ENCODE measurements around the gene CDPF1. TPM values are rescaled to one million over a fixed set of nuclear protein-coding genes. Genes with fewer than 3 reads are reported as not detected.

CDPF1 gene
- total and polyA plus RNA-seq, 2 of the 4 experiments (the other 2 are of a cell fraction), result 11.5 to 14.5 TPM

DNA sequence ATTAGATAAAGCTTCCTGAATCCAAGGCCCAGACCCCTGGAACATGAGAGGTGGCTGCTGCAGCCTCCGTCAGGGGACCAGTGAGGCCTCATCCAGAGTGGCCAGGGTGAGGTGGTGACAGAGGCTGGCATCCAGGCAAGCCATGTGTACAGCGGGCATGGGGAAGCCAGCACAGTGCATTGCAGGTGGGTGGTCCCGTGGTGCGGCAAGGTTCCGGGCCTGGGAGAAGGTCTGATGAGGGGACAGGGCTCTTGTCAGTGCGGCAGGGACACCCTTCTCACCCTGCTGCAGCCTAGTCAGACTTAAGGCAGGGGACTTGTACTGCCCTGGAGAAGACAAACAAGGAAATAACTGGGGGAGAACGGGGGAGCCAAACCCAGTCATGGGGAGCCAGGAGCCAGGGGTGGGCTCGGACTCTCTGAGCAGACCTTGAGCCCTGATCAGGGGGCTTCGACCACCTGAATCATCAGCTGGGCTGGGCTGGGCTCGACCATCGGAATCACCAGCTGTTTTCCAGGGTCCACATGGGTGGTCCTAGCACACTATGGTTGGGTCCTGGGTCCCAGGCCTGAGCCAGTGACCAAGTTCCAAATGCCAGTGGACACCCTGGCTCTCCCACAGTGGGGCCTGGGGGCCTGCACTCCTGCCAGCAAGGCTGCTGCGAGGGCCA lies 22.8 kb upstream of the CDPF1 start:
- H3K36me3 ChIP-seq (ENCODE audit: control insufficient read depth, insufficient read depth, low read length), result peaks cover 50% of the 10 kb centered on the region
- H3K27ac ChIP-seq (ENCODE audit: insufficient read depth, low read length), result no peak overlapping the region
- no peak overlapping the region for H2BK120ac ChIP-seq (ENCODE audit: low read depth, low read length)
- peak overlapping the region; percentile 76 for H2AK9ac ChIP-seq (replicated peaks; ENCODE audit: low read depth, low read length, poor library complexity)
- peaks cover 15 to 21% of the 10 kb centered on the region in 2 experiments for H3K79me1 ChIP-seq (ENCODE audit: low read depth in 1 of 2, low read length in 2 of 2)
- no peak overlapping the region for H4K91ac ChIP-seq (ENCODE audit: insufficient read depth, low read depth, low read length)
- in situ Hi-C loops (cut with MboI; ENCODE audit: low sequenced_read_pairs) (no loop called here), dilution Hi-C loops (cut with HindIII; ENCODE audit: low sequenced_read_pairs, unreplicated experiment) (no loop called here), intact Hi-C loops (cut with micrococcal nuclease) (no loop called here)
- no peak overlapping the region for H3K4me3 ChIP-seq (ENCODE audit: insufficient read depth, low read depth, low read length)
- H3K4me1 ChIP-seq (ENCODE audit: control insufficient read depth, insufficient read depth, low read length), result peaks cover 10% of the 10 kb centered on the region
- no peak overlapping the region for H2BK5ac ChIP-seq (ENCODE audit: low read depth, low read length, poor library complexity, severe bottlenecking)
- CTCF ChIA-PET, result no interaction called here
- H4K5ac ChIP-seq (ENCODE audit: low read depth, low read length), result no peak overlapping the region
- H2BK15ac ChIP-seq (ENCODE audit: low read depth, low read length), result no peak overlapping the region
- H3K27me3 ChIP-seq (ENCODE audit: control insufficient read depth, insufficient read depth, low read length), result no peaks in the 10 kb centered on the region
- 0 out of 2 replicates have a peak, but pooled peaks cover 5% of the 10 kb centered on the region for H4K20me1 ChIP-seq (ENCODE audit: insufficient read depth, low read length)
- H3K4ac ChIP-seq (ENCODE audit: low read depth, low read length), result no peak overlapping the region
- no peak overlapping the region for H2AK5ac ChIP-seq (ENCODE audit: low read depth, low read length)
- ATAC-seq (ENCODE audit: low read depth) (no peak), DNase-seq (no peak)
- no peak overlapping the region for H2AFZ ChIP-seq (replicated peaks; ENCODE audit: low read length, poor library complexity)
- H3K9me3 ChIP-seq (ENCODE audit: control insufficient read depth, insufficient read depth, low read length), result no peaks in the 10 kb centered on the region
- WGBS, 2 experiments (ENCODE audit: extremely low coverage in 2 of 2, insufficient read length in 1 of 2), result 93% methylated on average over 9 of the region's 12 CpGs; no CpG with 5 or more reads in 1 of the 2 experiments
- H3K23ac ChIP-seq (ENCODE audit: low read depth, low read length), result no peak overlapping the region
- H2BK20ac ChIP-seq (ENCODE audit: low read depth, low read length), result no peak overlapping the region
- no peak overlapping the region for H3K9ac ChIP-seq (ENCODE audit: low read depth, low read length)
- BruUV-seq (replicated peaks), result no TSS peak
- H3K18ac ChIP-seq (ENCODE audit: low read depth, low read length), result no peak overlapping the region
- no peak overlapping the region for H4K8ac ChIP-seq (ENCODE audit: low read depth in 2 of 2, low read length in 2 of 2)
- peaks cover 11% of the 10 kb centered on the region for H3K9me1 ChIP-seq (ENCODE audit: insufficient read depth, low read length)
- TF ChIP-seq MXI1 (IDR thresholded peaks at IDR 0.05; ENCODE audit: borderline replicate concordance, low read depth, low read length) (no peak), RCOR1 (IDR thresholded peaks at IDR 0.05; ENCODE audit: insufficient replicate concordance, low read length) (no peak), CEBPB (IDR thresholded peaks at IDR 0.05; ENCODE audit: low read depth, low read length) (no peak), CHD1 (IDR thresholded peaks at IDR 0.05; ENCODE audit: low read depth, low read length) (no peak), RFX5 (IDR thresholded peaks at IDR 0.05; ENCODE audit: low read depth, low read length) (no peak), CTCF (conservative IDR thresholded peaks at IDR 0.05; ENCODE audit: low read depth, low read length) (no peak), POLR2A (IDR thresholded peaks at IDR 0.05; ENCODE audit: low read depth, low read length) (no peak)
- H3K56ac ChIP-seq (ENCODE audit: extremely low read depth, insufficient read depth, low read length), result no peak overlapping the region
- POLR2A ChIA-PET (ENCODE audit: unreplicated experiment), result no interaction called here
- H3K14ac ChIP-seq (replicated peaks; ENCODE audit: low read depth, low read length), result no peak overlapping the region
- no peak overlapping the region for H3K4me2 ChIP-seq (ENCODE audit: low read depth, low read length)
